NOMO-1 (cell line): ENCODE data around the gene VWDE.
"Not testable (repeated sequence)": the region's sequence is repeated elsewhere in the genome, so short reads cannot be mapped to it uniquely, and the experiment has no call there.

Experiments used
- DNase-seq, 2 experiments: peaks; one replicate each; lab custom pipeline; 2025; ENCODE audit not compliant: unreplicated experiment in 2 of 2; lab: John Stamatoyannopoulos, UW

VWDE gene

GRCh38 chr7:12403287-12404181 lies at the start of gene VWDE:
Gene VWDE, minus strand, starts transcription at chr7:12403865. Its CDS starts 149 bp downstream, at chr7:12403716.
- peak; percentile 35 to 36 for DNase-seq

DNA sequence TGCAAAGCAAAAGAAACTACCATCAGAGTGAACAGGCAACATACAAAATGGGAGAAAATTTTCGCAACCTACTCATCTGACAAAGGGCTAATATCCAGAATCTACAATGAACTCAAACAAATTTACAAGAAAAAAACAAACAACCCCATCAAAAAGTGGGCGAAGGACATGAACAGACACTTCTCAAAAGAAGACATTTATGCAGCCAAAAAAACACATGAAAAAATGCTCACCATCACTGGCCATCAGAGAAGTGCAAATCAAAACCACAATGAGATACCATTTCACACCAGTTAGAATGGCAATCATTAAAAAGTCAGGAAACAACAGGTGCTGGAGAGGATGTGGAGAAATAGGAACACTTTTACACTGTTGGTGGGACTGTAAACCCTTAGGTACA lies 49.5 kb upstream of the VWDE start:
- DNase-seq = not testable (repeated sequence)

DNA sequence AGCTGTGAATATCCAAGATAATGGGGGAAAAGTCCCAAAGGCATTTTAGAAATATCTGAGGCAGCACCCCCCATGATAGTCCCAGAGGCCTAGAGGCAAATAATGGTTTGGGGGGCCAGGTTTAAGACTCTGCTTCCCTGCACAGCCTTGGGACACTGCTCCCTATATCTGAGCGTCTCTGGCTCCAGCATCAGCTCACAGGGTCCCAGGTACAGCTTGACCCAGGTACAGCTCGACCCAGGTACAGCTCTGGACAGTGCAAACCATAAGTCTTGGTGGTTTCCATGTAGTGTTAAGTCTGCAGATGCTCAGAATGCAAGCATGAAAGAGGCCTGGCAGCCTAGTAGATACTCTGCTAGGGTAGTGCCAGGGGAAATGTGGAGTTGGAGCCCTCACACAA lies 47.0 kb upstream of the VWDE start:
- no peak for DNase-seq

DNA sequence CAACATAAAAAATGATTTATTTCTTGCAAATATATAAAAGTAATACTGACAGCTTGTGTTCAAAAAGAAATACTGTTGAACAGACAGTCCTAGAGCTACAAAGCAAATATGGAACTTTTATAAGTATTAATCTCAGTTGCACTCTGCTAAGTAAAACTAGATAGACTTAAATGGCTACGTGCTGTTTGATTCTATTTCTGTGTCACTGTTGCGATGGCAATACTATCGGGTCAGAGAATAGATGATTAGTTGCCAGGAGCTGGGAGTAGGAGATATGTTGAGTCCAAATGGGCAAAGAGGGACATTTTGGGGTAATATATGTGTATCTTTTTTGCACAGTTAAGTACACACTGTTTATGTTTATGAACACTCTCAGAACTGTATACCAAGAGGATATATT lies 41.1 kb upstream of the VWDE start:
- no peak for DNase-seq

DNA sequence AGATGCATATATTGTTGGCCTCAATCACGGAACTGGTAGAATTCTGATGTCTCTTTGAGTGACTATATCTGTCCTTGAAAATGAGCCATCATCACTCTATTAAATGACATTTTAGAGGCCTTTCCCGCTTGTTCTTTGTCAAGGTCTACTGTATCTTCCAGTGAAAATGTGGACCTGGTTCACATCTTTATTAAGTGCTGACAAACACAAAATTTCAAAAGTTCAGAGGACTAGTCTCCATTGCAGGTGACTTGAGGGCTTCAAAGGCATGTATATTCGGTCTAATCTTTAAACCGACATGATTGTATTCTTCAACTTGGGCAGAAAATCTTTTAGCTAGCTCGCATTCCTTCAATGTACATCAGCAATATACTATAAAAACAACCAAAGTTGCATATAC lies 36.6 kb upstream of the VWDE start:
- DNase-seq = no peak

- DNase-seq = peak; percentile 8 to 15
These were observed 33.4 kb upstream of the VWDE start for GRCh38 chr7:12436896-12437535.

DNA sequence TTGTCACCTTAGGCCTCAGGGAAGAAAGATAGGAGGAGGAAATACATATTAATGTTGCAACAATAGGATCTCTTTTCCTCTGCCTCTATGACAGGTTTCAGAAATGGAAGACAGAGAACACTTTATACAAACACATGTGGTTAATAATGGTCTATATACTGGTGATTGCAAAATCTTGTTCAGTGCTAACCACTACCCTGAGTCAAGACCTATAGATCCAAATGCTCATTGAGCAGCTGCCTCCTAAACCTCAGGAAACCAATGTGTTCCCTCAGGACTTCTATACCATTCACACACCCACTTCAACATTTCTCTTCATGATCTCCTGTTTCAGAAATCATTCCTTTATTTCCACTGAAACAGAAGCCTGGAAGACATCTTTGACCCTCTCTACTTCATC lies 32.5 kb upstream of the VWDE start:
- DNase-seq = no peak

GRCh38 chr7:12434012-12434642 lies 30.5 kb upstream of the VWDE start:
- DNase-seq = no peak

DNA sequence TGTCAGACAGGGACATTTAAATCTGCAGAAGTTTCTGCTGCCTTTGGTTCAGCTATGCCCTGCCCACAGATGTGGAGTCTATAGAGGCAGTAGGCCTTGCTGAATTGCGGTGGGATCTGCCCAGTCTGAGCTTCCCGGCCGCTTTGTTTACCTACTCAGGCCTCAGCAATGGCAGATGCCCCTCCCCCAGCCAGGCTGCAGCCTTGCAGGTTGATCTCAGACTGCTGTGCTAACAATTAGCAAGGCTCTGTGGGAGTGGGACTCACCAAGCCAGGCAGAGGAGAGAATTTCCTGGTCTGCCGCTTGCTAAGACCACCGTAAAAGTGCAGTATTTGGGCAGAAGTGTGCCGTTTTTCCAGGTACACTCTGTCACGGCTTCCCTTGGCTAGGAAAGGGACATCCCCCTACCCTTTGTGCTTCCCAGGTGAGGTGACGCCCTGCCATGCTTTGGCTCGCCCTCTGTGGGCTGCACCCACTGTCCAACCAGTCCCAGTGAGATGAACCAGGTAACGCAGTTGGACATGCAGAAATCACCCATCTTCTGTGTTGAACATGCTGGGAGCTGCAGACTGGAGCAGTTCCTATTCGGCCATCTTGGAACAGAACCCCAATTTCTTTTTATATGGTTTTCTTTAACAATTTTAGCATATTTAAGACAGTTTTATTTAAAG lies 28.4 kb upstream of the VWDE start:
- DNase-seq = no peak

- DNase-seq = no peak
These were observed 21.6 kb upstream of the VWDE start for GRCh38 chr7:12425311-12425710.

- no peak for DNase-seq
These were observed 20.5 kb upstream of the VWDE start for GRCh38 chr7:12423997-12424745.

DNA sequence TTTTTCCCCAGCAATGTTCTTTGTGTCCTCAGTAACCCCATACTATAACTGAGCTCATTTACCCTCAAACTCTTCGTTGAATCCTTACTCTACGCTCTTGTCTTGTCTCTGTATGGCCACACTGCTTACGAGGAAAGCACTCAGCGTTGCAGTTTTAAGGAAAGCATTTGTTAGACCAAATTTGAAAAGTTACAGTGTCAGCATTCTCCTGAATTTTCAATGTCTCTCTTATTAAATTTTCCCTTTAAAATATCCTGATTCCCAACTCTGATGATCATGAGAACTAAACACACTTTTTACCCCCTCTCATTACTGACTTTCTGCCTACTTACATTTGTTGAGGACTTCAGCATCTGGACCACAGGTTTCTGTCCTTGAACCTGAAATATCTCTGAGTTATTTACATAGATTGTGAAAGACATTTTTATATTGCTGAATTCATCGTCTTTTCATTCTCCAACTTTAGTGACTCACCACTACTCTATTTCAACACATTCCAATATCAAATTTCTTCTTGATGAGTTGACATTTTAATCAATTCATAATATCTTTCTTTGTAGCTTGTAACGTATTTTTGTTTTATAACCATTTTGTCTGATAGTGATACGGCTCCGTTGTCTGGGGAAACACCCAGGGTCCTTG lies 19.8 kb upstream of the VWDE start:
- DNase-seq = no peak

- DNase-seq = no peak
These were observed 19.1 kb upstream of the VWDE start for GRCh38 chr7:12422554-12423320.

DNA sequence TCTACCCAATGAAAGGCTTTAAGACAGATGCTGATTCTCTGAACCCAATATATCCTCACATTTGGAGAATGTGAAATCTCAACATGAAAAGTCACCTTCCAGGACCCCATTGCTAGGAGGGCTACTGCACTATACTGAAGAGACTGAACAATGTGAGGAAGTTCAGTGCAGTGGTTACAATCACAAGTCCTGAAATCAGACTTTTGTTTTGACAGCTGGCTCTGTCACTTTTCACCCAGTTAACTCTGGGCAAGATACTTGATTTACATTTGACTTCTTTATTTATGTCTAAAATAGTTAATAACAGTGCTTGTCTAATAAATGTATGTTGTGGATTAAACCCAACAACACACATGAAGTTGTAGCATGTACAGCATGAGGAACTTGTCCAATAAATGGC lies 14.8 kb upstream of the VWDE start:
- no peak for DNase-seq

GRCh38 chr7:12415072-12415471 lies 11.4 kb upstream of the VWDE start:
- DNase-seq = no peak

GRCh38 chr7:12412407-12412806 lies 8.7 kb upstream of the VWDE start:
- no peak for DNase-seq

DNA sequence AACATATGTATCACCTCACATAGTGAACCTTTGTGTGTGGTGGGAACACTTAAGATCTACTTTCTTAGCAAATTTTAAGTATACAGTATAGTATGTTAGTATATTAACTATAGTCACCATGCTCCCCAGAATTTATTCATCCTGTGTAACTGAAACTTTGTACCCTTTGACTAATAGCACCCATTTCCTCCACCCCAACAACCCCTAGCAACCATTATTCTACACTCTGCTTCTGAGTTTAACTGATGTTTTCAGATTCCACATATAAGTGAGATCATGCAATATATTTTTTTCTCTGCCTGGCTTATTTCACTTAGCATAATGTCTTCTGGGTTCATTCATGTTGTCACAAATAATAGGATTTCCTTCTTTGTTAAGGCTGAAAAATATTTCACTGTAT lies 6.9 kb upstream of the VWDE start:
- DNase-seq = no peak

DNA sequence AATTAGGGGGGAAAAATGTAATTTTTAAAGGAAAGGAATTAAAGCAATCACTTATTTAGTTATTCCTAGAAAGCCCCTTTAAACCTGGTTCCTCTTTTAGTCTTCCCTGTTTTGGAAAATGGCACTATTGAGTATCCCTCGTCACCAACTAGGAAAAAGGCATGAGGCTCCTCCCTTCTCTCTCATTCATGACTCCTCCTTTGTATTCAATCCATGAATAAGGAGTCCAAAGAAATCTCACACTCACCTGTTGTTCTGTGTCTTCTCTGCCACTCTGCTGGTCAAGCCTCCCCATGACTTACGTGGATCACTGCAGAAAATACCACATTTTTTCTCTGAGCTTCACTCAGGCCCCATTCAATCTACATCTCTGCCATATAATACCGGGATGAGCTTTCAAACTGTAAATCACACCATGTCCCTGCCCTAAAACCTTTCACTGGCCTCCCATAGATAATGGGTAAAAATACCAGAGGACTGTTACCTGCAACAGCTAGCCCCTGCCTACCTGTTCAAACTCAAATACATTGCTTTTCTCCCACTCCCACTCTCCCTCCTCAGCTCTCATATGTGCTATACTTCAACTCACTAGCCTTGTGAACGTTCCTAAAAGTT lies 5.5 kb upstream of the VWDE start:
- no peak for DNase-seq

GRCh38 chr7:12407652-12408051 lies 4.0 kb upstream of the VWDE start:
- DNase-seq = not testable (repeated sequence)
